Measurements from ENCODE around the gene CEP57L1. TPM values are rescaled to one million over a fixed set of nuclear protein-coding genes. Genes with fewer than 3 reads are reported as not detected.

CEP57L1 gene
- total and polyA plus RNA-seq, 2 experiments from 2014 or later = 17.1 to 20.2 TPM

DNA sequence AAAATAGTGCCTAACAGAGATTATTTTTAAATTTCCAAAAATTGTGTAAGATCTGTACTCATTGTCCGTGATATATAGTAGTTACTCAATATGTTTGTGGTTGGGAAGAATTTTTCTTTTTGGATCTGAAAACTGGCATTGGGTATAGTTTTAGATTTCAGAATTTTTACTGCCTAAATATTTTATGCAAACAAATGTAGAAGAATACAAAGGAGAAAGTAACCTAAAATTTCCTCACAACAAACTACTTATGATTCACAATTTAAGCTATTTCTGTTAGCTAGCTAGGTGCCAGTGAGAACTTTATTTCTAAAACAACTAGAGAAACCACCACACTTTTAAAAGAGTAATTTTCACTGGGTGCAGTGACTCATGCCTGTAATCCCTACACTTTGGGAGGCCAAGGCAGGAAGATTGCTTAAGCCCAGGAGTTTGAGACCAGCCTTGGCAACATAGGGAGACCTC lies 39.5 kb upstream of the CEP57L1 start:
- Histone ChIP-seq H3K4me1 (ENCODE audit: insufficient read depth) (peaks cover 10% of the 10 kb centered on the region; the same call in 1 of the 2 replicates), H4K20me1 (replicated peaks; ENCODE audit: insufficient read depth) (no peaks in the 10 kb centered on the region), H3K9me2 (ENCODE audit: insufficient read depth) (no peaks in the 10 kb centered on the region), H2AFZ (no peak overlapping the region), H3F3A (replicated peaks; ENCODE audit: low read depth) (no peaks in the 10 kb centered on the region), H3K36me3 (ENCODE audit: insufficient read depth) (no peaks in the 10 kb centered on the region), H3K4me3 (no peak overlapping the region), H3K4me2 (no peak overlapping the region), H3K79me2 (replicated peaks; ENCODE audit: insufficient read depth) (no peaks in the 10 kb centered on the region), H3K27me3 (ENCODE audit: insufficient read depth) (no peaks in the 10 kb centered on the region), H3K27ac (ENCODE audit: low read depth) (no peak overlapping the region)
- ATAC-seq (no peak), DNase-seq (ENCODE audit: low spot score) (no peak)
- Mint-ChIP-seq H3K9me3 (no peaks in the 10 kb centered on the region), H3K4me1 (peaks cover 29% of the 10 kb centered on the region), H3K36me3 (ENCODE audit: low read depth) (no peaks in the 10 kb centered on the region), H3K27me3 (ENCODE audit: insufficient read depth, low read depth, poor library complexity) (no peaks in the 10 kb centered on the region), H3K27ac (no peak overlapping the region), H3K4me3 (no peak overlapping the region)
- TF ChIP-seq, protein P1, sequence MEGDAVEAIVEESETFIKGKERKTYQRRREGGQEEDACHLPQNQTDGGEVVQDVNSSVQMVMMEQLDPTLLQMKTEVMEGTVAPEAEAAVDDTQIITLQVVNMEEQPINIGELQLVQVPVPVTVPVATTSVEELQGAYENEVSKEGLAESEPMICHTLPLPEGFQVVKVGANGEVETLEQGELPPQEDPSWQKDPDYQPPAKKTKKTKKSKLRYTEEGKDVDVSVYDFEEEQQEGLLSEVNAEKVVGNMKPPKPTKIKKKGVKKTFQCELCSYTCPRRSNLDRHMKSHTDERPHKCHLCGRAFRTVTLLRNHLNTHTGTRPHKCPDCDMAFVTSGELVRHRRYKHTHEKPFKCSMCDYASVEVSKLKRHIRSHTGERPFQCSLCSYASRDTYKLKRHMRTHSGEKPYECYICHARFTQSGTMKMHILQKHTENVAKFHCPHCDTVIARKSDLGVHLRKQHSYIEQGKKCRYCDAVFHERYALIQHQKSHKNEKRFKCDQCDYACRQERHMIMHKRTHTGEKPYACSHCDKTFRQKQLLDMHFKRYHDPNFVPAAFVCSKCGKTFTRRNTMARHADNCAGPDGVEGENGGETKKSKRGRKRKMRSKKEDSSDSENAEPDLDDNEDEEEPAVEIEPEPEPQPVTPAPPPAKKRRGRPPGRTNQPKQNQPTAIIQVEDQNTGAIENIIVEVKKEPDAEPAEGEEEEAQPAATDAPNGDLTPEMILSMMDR (conservative IDR thresholded peaks at IDR 0.05; ENCODE audit: low read depth in 2 of 2) = no peak
- TF ChIP-seq POLR2AphosphoS5 (IDR thresholded peaks at IDR 0.05; ENCODE audit: low read depth) (no peak), STAT1 (IDR thresholded peaks at IDR 0.05; ENCODE audit: unreplicated experiment) (no peak)

DNA sequence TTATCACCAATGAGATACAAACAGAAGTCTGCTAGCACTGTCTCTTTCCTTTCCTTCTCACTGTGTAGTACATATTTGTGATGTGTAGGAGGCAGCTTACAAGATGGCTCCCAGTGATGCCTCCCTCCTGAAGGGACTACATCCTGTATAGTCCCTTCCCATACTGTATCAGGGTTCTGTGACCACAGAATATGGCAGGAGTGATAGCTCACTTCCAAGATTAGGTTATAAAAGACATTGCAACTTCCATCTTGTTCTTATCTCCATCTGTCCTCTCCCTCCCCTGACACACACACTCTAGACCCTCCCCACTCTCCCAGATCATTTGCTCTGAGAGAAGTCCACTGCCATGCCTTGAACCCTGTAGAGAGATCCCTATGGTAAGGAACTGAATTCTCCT lies 38.6 kb upstream of the CEP57L1 start:
- peaks cover 10% of the 10 kb centered on the region; the same call in 1 of the 2 replicates for H3K4me1 ChIP-seq (ENCODE audit: insufficient read depth)
- no peak overlapping the region for H3K27ac Mint-ChIP-seq

More for the DNA sequence above, 38.6 kb upstream of the CEP57L1 start:
- TF ChIP-seq EZH2phosphoT487 (IDR thresholded peaks at IDR 0.05; ENCODE audit: unreplicated experiment) (no peak), ZNF331 (CRISPR knock-in tag; IDR thresholded peaks at IDR 0.05; ENCODE audit: low read depth) (no peak), STAT1 (IDR thresholded peaks at IDR 0.05; ENCODE audit: unreplicated experiment) (no peak), EZH2 (IDR thresholded peaks at IDR 0.05; ENCODE audit: low read depth, unreplicated experiment) (no peak), ZNF114 (CRISPR knock-in tag; IDR thresholded peaks at IDR 0.05) (no peak), JUNB (IDR thresholded peaks at IDR 0.05; ENCODE audit: unreplicated experiment) (no peak), ETS1 (IDR thresholded peaks at IDR 0.05) (no peak), NANOG (IDR thresholded peaks at IDR 0.05; ENCODE audit: borderline replicate concordance) (no peak), REST (IDR thresholded peaks at IDR 0.05; ENCODE audit: unreplicated experiment) (no peak)
- no peak overlapping the region for H3K4me3 ChIP-seq
- DNase-seq (ENCODE audit: low spot score) (no peak), ATAC-seq (no peak)
- H3K36me3 Mint-ChIP-seq (ENCODE audit: low read depth) = no peaks in the 10 kb centered on the region
- no peaks in the 10 kb centered on the region for H3K36me3 ChIP-seq (ENCODE audit: insufficient read depth)
- no peak overlapping the region for H3K27ac ChIP-seq (ENCODE audit: low read depth)
- no peaks in the 10 kb centered on the region for H3K9me3 Mint-ChIP-seq
- no peaks in the 10 kb centered on the region for H4K20me1 ChIP-seq (replicated peaks; ENCODE audit: insufficient read depth)
- no peaks in the 10 kb centered on the region for H3K27me3 ChIP-seq (ENCODE audit: insufficient read depth)
- H3K4me2 ChIP-seq = no peak overlapping the region
- H3K27me3 Mint-ChIP-seq (ENCODE audit: insufficient read depth, low read depth, poor library complexity) = no peaks in the 10 kb centered on the region
- no peak overlapping the region for H2AFZ ChIP-seq
- H3F3A ChIP-seq (replicated peaks; ENCODE audit: low read depth) = no peaks in the 10 kb centered on the region
- peaks cover 30% of the 10 kb centered on the region for H3K4me1 Mint-ChIP-seq
- no peak overlapping the region for H3K4me3 Mint-ChIP-seq
- H3K79me2 ChIP-seq (replicated peaks; ENCODE audit: insufficient read depth) = no peaks in the 10 kb centered on the region
- no peaks in the 10 kb centered on the region for H3K9me2 ChIP-seq (ENCODE audit: insufficient read depth)

Data from GM23338 (cell line).